Uterus (tissue), 4 donors: ENCODE measurements around the gene RHOC. TPM values are rescaled to one million over a fixed set of nuclear protein-coding genes. Genes with fewer than 3 reads are reported as not detected.
"Not testable (repeated sequence)": the region's sequence is repeated elsewhere in the genome, so short reads cannot be mapped to it uniquely, and the experiment has no call there.

ENCODE experiments used
- DNase-seq, 2 donors: peaks; one replicate each; pipeline ENCODE4 v3.0.0-alpha.2; 2019 to 2020
- H3K27ac ChIP-seq, 2 donors: fragments of 200-600 bp; sonication (generic); 1 replicate in 1 of 2; 2 replicates in 1 of 2; pipeline ENCODE4 v1.5.1; 2016 to 2018
- H3K27me3 ChIP-seq, 2 donors: fragments of 200-600 bp; sonication (generic); one replicate each; pipeline ENCODE4 v1.5.1; 2018 to 2019; ENCODE audit warnings: control low read depth in 1 of 2
- H3K36me3 ChIP-seq, 2 donors: fragments of 200-600 bp; sonication (generic); one replicate each; pipeline ENCODE4 v1.5.1; 2019; ENCODE audit warnings: control low read depth in 1 of 2
- H3K4me1 ChIP-seq, 2 donors: fragments of 200-600 bp; sonication (generic); one replicate each; pipeline ENCODE4 v1.5.1; 2018 to 2019; ENCODE audit warnings: control low read depth in 1 of 2
- H3K4me3 ChIP-seq, 2 donors: fragments of 200-600 bp; sonication (generic); 1 replicate in 1 of 2; 2 replicates in 1 of 2; pipeline ENCODE4 v1.5.1; 2018 to 2019; ENCODE audit warnings: mild to moderate bottlenecking in 1 of 2
- H3K9me3 ChIP-seq, 2 donors: fragments of 200-600 bp; sonication (generic); one replicate each; pipeline ENCODE4 v1.5.1; 2019; ENCODE audit warnings: control low read depth in 1 of 2
- CTCF ChIP-seq, 4 experiments: fragments of 200-600 bp in 2 of 4; fragments of 450-650 bp in 2 of 4; sonication (generic) in 2 of 4; IDR thresholded peaks; one replicate each; pipeline ENCODE4 v1.5.1; 2016 to 2019; ENCODE audit warnings: antibody characterized with exemption in 4 of 4, mild to moderate bottlenecking in 2 of 4, moderate library complexity in 1 of 4
- POLR2A ChIP-seq, 2 donors: fragments of 450-650 bp; IDR thresholded peaks; one replicate each; pipeline ENCODE4 v1.6.1; 2016; ENCODE audit warnings: antibody characterized with exemption in 2 of 2, mild to moderate bottlenecking in 1 of 2, moderate library complexity in 1 of 2
- intact Hi-C: fragments of 100-400 bp; cut with DNase I; formaldehyde crosslinking; loops from one replicate; pipeline ENCODE4 v1.15.1; 2023; ENCODE audit warnings: low total_unique reads
- total RNA-seq, 4 donors: library from RNA; depleted of rRNA in 3 of 4; stranded (reverse); fragments of >200 nt in 3 of 4; gene quantifications; one replicate each; pipeline versions ENCODE4 v1.1.0 to v1.2.4, GENCODE V29; 2014 to 2023
- donor health status: DM: yes; HTN: yes; CAD: no.

RHOC gene
- total RNA-seq, 4 donors from 2014 or later: 176 to 314 (median 279) TPM

DNA sequence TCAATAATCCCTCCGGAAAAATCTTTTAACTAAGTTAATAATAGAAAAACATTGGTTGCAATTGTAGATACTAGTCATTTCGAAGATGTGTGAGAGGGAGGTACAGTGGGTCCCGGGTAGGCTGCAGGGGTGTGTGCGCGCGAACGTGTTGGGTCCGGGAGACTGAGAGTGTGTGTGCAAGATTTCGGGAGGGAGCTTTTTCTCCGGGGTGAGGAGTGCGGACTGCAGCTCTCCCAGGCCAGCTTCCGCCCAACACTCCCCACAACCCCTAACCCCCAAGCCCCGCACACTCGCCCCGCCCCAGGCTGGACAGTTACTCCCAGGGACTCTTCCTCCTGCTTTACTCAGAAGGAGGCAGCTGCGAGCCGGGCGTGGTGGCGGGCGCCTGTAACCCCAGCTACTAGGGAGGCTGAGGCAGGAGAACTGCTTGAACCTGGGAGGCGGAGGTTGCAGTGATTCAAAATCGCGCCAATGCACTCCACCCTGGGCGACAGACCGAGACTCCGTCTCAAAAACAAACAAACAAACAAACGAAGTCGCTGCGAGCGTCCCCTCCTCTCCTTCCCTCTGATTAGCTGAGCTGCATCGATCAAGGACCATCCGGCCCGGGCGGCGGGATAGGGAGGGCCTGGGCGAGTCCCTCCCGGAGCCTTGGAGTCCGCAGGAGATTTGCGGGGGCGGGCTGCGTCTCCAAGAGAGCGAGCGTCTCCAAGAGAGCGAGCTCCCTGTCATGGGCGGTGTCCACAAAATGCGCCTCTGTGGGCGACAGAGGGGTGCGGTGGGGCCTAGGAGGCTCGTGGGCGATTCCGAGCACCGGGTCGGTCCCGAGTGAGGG is 36.5 kb upstream of the RHOC start:
- Histone ChIP-seq H3K9me3 (no peaks in the 10 kb centered on the region), H3K27ac (no peak overlapping the region), H3K27me3 (peaks cover 0 to 23% of the 10 kb centered on the region in 2 donors), H3K4me3 (no peak overlapping the region), H3K36me3 (no peaks in the 10 kb centered on the region), H3K4me1 (no peaks in the 10 kb centered on the region)
- TF ChIP-seq CTCF (IDR thresholded peaks at IDR 0.05) (no peak), POLR2A (IDR thresholded peaks at IDR 0.05) (no peak)
- intact Hi-C loops: no loop called here
- DNase-seq: no peak

- Histone ChIP-seq H3K27me3 (no peaks in the 10 kb centered on the region), H3K4me3 (no peak overlapping the region), H3K27ac (no peak overlapping the region), H3K36me3 (no peaks in the 10 kb centered on the region), H3K9me3 (no peaks in the 10 kb centered on the region), H3K4me1 (no peaks in the 10 kb centered on the region)
- intact Hi-C loops: no loop called here
- no peak for DNase-seq
- TF ChIP-seq POLR2A (IDR thresholded peaks at IDR 0.05) (no peak), CTCF (IDR thresholded peaks at IDR 0.05) (no peak)
Measured at GRCh38 chr1:112737573-112737972, 30.6 kb upstream of the RHOC start.

GRCh38 chr1:112735752-112736151 is 28.8 kb upstream of the RHOC start:
- Histone ChIP-seq H3K4me3 (no peak overlapping the region), H3K9me3 (no peaks in the 10 kb centered on the region), H3K36me3 (no peaks in the 10 kb centered on the region), H3K27ac (no peak overlapping the region), H3K27me3 (no peaks in the 10 kb centered on the region), H3K4me1 (no peaks in the 10 kb centered on the region)
- no peak for DNase-seq
- intact Hi-C loops: no loop called here
- no peak for TF ChIP-seq CTCF (IDR thresholded peaks at IDR 0.05)
- TF ChIP-seq POLR2A (IDR thresholded peaks at IDR 0.05): no peak

GRCh38 chr1:112731451-112731850 is 24.5 kb upstream of the RHOC start:
- H3K4me3 ChIP-seq: no peak overlapping the region
- no peak for DNase-seq
- no peak for TF ChIP-seq POLR2A (IDR thresholded peaks at IDR 0.05)
- TF ChIP-seq CTCF (IDR thresholded peaks at IDR 0.05): no peak
- no peak overlapping the region for H3K27ac ChIP-seq
- no peaks in the 10 kb centered on the region for H3K4me1 ChIP-seq
- intact Hi-C loops: no loop called here
- H3K36me3 ChIP-seq: no peaks in the 10 kb centered on the region
- no peaks in the 10 kb centered on the region for H3K27me3 ChIP-seq
- H3K9me3 ChIP-seq: no peaks in the 10 kb centered on the region

GRCh38 chr1:112729909-112730308 is 23.0 kb upstream of the RHOC start:
- Histone ChIP-seq H3K27me3 (no peaks in the 10 kb centered on the region), H3K36me3 (no peaks in the 10 kb centered on the region), H3K4me1 (no peaks in the 10 kb centered on the region), H3K27ac (no peak overlapping the region), H3K4me3 (no peak overlapping the region), H3K9me3 (no peaks in the 10 kb centered on the region)
- DNase-seq: no peak
- TF ChIP-seq CTCF (IDR thresholded peaks at IDR 0.05) (no peak), POLR2A (IDR thresholded peaks at IDR 0.05) (no peak)
- intact Hi-C loops: no loop called here

DNA sequence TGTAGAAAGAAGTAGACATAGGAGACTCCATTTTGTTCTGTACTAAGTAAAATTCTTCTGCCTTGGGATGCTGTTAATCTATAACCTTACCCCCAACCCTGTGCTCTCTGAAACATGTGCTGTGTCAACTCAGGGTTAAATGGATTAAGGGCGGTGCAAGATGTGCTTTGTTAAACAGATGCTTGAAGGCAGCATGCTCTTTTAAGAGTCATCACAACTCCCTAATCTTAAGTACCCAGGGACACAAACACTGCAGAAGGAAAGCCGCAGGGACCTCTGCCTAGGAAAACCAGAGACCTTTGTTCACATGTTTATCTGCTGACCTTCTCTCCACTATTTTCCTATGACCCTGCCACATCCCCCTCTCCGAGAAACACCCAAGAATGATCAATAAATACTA is 22.1 kb upstream of the RHOC start:
- intact Hi-C loops, H3K36me3 ChIP-seq, H3K27ac ChIP-seq, H3K4me1 ChIP-seq, H3K9me3 ChIP-seq, DNase-seq, H3K4me3 ChIP-seq, H3K27me3 ChIP-seq: not testable (repeated sequence)

DNA sequence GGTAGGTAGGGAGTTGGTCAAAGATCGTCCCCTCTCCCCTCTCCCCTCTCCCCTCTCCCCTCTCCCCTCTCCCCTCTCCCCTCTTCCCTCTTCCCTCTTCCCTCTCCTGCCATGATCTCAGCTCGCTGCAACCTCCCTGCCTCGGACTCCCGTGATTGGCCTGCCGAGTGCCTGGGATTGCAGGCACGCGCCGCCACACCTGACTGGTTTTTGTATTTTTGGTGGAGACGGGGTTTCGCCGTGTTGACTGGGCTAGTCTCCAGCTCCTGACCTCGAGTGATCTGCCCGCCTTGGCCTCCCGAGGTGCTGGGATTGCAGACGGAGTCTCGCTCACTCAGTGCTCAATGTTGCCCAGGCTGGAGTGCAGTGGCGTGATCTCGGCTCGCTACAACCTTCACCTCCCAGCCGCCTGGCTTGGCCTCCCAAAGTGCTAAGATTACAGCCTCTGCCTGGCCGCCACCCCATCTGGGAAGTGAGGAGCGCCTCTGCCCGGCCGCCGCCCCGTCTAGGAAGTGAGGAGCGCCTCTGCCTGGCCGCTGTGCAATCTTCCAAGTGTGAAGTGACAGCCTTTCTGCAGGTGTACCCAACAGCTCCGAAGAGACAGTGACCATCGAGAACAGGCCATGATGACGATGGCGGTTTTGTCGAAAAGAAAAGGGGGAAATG is 21.5 kb upstream of the RHOC start:
- H3K9me3 ChIP-seq, H3K27me3 ChIP-seq, H3K4me3 ChIP-seq, intact Hi-C loops, H3K36me3 ChIP-seq, H3K27ac ChIP-seq, DNase-seq, H3K4me1 ChIP-seq: not testable (repeated sequence)
